ENCODE results near the gene DACT3.

- no peak for TF ChIP-seq GATA2 (IDR thresholded peaks at IDR 0.05; ENCODE audit: low read depth, low read length)
- TF ChIP-seq GATA3 (IDR thresholded peaks at IDR 0.05; ENCODE audit: low read depth, low read length) = no peak
Observed at GRCh38 chr19:46631481-46631880, 29.5 kb downstream of the DACT3 start.

All from SH-SY5Y (cell line).